SU-DHL-6 (cell line): ENCODE results near the gene BFSP1.

Experiments used
- CTCF ChIP-seq: fragments of 200-600 bp; sonication (generic); IDR thresholded peaks from one replicate; pipeline ENCODE4 v1.5.1; 2017; ENCODE audit warnings: antibody characterized with exemption, mild to moderate bottlenecking, low read length, moderate library complexity; ENCODE audit not compliant: insufficient read depth, poor library complexity, severe bottlenecking
- EZH2phosphoT487 ChIP-seq: fragments of 200-600 bp; sonication (generic), shearing (Covaris generic); conservative IDR thresholded peaks from 2 replicates; pipeline ENCODE4 v1.6.1; 2018; ENCODE audit warnings: mild to moderate bottlenecking, antibody characterized with exemption, low read length, moderate library complexity, mixed read lengths

DNA sequence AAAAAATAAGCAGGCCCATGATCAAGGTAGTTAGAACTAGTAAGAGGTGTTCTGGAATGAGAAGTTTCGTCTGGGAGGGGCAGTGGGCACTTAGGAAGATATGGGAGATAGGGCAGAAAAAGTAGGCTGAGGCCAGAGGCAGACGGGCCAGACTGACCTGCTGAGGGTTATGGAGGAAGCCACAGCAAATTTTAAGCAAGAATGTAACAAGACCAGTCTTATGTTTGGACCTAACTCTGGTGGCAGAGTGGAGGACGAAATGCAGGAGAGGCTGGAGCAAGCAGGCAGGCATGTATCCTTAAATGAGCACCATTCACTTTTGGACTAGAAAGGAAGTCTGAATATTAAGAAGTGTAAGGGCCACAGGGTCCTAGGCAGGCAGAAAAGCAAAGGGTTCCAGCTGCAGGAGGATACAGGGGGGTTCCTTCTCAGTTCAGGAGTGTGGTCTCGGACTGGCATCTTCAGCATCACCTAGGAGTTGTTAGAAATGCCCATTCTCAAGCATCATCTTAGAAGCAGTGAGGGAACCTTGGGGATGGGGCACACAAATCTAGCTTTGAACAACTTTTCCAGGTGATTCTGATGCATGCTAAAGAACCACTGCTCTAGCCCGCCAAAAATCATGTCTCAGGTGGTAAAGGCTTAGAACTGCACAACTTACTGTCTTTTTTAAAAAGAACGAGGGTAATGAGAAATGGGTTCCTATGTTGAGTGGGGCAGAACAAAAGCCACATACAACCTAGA, 37.0 kb upstream of the BFSP1 start:
- TF ChIP-seq CTCF: no peak
- TF ChIP-seq EZH2phosphoT487: no peak
